HepG2 (cell line): ENCODE measurements around the gene FRMD8. TPM values are rescaled to one million over a fixed set of nuclear protein-coding genes. Genes with fewer than 3 reads are reported as not detected.

Experiments
- HNRNPUL1 ChIP-seq: fragments of 200-400 bp; formaldehyde crosslinking; IDR thresholded peaks from 2 replicates; pipeline ENCODE4 v1.6.1; 2017; ENCODE audit warnings: low read depth, mild to moderate bottlenecking, low read length, moderate library complexity
- KLF6 ChIP-seq: IDR thresholded peaks from 2 replicates; pipeline ENCODE4 v1.8.0; 2016; ENCODE audit warnings: missing biosample characterization, missing genetic modification reagents
- POGZ ChIP-seq: sonication (generic); formaldehyde crosslinking; IDR thresholded peaks from 2 replicates; pipeline ENCODE4 v1.4.0; 2020; ENCODE audit warnings: mild to moderate bottlenecking, missing genetic modification reagents
- RFX5 ChIP-seq: IDR thresholded peaks from 2 replicates; pipeline ENCODE4 v1.6.1; 2011; ENCODE audit warnings: low read depth, low read length, improper control_type of control experiment
- RFXANK ChIP-seq: IDR thresholded peaks from 2 replicates; pipeline ENCODE4 v1.6.1; 2016
- RNF219 ChIP-seq: sonication (generic); formaldehyde crosslinking; IDR thresholded peaks from 2 replicates; pipeline ENCODE4 v1.5.0; 2020; ENCODE audit warnings: mild to moderate bottlenecking, missing genetic modification reagents
- RORA ChIP-seq: sonication (generic); formaldehyde crosslinking; IDR thresholded peaks from 2 replicates; pipeline ENCODE4 v1.5.0; 2020; ENCODE audit warnings: mild to moderate bottlenecking, missing genetic modification reagents, moderate library complexity
- TAF1 ChIP-seq: sonication (generic); formaldehyde crosslinking; IDR thresholded peaks from 2 replicates; pipeline ENCODE4 v1.4.0; 2020; ENCODE audit warnings: missing genetic modification reagents
- TFAP4 ChIP-seq: sonication (generic); IDR thresholded peaks from 2 replicates; pipeline ENCODE4 v1.6.1; 2016; ENCODE audit warnings: low read depth, borderline replicate concordance
- ZFP41 ChIP-seq: sonication (generic); formaldehyde crosslinking; IDR thresholded peaks from 2 replicates; pipeline ENCODE4 v1.4.0; 2020; ENCODE audit warnings: mild to moderate bottlenecking, missing genetic modification reagents, borderline replicate concordance
- ZFX ChIP-seq: sonication (generic); formaldehyde crosslinking; IDR thresholded peaks from 2 replicates; pipeline ENCODE4 v1.4.0; 2020; ENCODE audit warnings: mild to moderate bottlenecking, low read depth, missing genetic modification reagents, moderate library complexity
- ZNF121 ChIP-seq: sonication (generic); formaldehyde crosslinking; IDR thresholded peaks from 2 replicates; pipeline ENCODE4 v1.5.0; 2020; ENCODE audit warnings: mild to moderate bottlenecking, missing genetic modification reagents
- ZNF407 ChIP-seq: sonication (generic); formaldehyde crosslinking; IDR thresholded peaks from one replicate; pipeline ENCODE4 v1.5.1; 2020; ENCODE audit warnings: mild to moderate bottlenecking, missing genetic modification reagents; ENCODE audit errors: not compliant biosample characterization
- ZNF441 ChIP-seq: sonication (generic); formaldehyde crosslinking; IDR thresholded peaks from 2 replicates; pipeline ENCODE4 v1.7.0; 2021; ENCODE audit warnings: missing genetic modification reagents, borderline replicate concordance
- ZNF503 ChIP-seq: sonication (generic); formaldehyde crosslinking; IDR thresholded peaks from 2 replicates; pipeline ENCODE4 v1.4.0; 2020; ENCODE audit warnings: missing genetic modification reagents
- ZNF670 ChIP-seq: sonication (generic); formaldehyde crosslinking; IDR thresholded peaks from 2 replicates; pipeline ENCODE4 v1.8.0; 2022; ENCODE audit warnings: mild to moderate bottlenecking, missing genetic modification reagents, borderline replicate concordance
- ZNF792 ChIP-seq: IDR thresholded peaks from 2 replicates; pipeline ENCODE4 v1.6.1; 2016
- polyA plus RNA-seq, 8 experiments: library from polyadenylated mRNA; depleted of rRNA in 3 of 8; stranded (reverse) in 7 of 8; unstranded in 1 of 8; fragments of >200 nt; fragmentation: Illumina TruSeq in 4 of 8; extraction: Trizol in 4 of 8; gene quantifications; 2 replicates each; pipeline versions ENCODE4 v1.2.1 to v1.2.3, GENCODE V29; 2011 to 2016; ENCODE audit warnings: low read depth in 4 of 8, missing spikeins in 1 of 8, mixed read lengths in 1 of 8; ENCODE audit not compliant: insufficient read depth in 1 of 8
- total RNA-seq, 5 experiments: library from RNA; depleted of rRNA; stranded (reverse); fragments of >200 nt; fragmentation: Illumina TruSeq; extraction: Trizol; gene quantifications; 2 replicates each; pipeline ENCODE4 v1.2.3, GENCODE V29; 2016; ENCODE audit warnings: low read depth in 1 of 5

FRMD8 gene
- total and polyA plus RNA-seq, 2 of the 13 experiments (the other 11 are each of a cell fraction or from before 2014, with no cell fraction given): 5.8 to 20.6 TPM

- peak; percentile 64 for TF ChIP-seq ZNF407 (CRISPR knock-in tag)
- peak; percentile 36; the same call in 1 of the 2 replicates for TF ChIP-seq POGZ (CRISPR knock-in tag)
- no peak for TF ChIP-seq ZNF121 (CRISPR knock-in tag)
- no peak for TF ChIP-seq ZNF792
- no peak for TF ChIP-seq RNF219 (CRISPR knock-in tag)
- TF ChIP-seq RFX5: no peak
- no peak for TF ChIP-seq RFXANK (CRISPR knock-in tag)
- TF ChIP-seq KLF6 (CRISPR knock-in tag): no peak
- TF ChIP-seq TAF1 (CRISPR knock-in tag): peak; percentile 83
- TF ChIP-seq RORA (CRISPR knock-in tag): no peak
- TF ChIP-seq ZFX (CRISPR knock-in tag): peak; percentile 65
- TF ChIP-seq HNRNPUL1: no peak
- no peak for TF ChIP-seq ZNF670 (CRISPR knock-in tag)
- no peak for TF ChIP-seq ZNF503
- TF ChIP-seq ZFP41 (CRISPR knock-in tag): no peak
- no peak for TF ChIP-seq ZNF441
- TF ChIP-seq TFAP4: peak; percentile 88; the same call in 1 of the 2 replicates
Observed at GRCh38 chr11:65386307-65387140, at the start of gene FRMD8 (continued).
